Stimulated activated naive CD4-positive, alpha-beta T cell (primary cell): ENCODE measurements around the gene ORM2.

Source experiments
- DNase-seq, 6 experiments: peaks; one replicate each; lab custom pipeline; 2025; lab: John Stamatoyannopoulos, UW

ORM2 gene

DNA sequence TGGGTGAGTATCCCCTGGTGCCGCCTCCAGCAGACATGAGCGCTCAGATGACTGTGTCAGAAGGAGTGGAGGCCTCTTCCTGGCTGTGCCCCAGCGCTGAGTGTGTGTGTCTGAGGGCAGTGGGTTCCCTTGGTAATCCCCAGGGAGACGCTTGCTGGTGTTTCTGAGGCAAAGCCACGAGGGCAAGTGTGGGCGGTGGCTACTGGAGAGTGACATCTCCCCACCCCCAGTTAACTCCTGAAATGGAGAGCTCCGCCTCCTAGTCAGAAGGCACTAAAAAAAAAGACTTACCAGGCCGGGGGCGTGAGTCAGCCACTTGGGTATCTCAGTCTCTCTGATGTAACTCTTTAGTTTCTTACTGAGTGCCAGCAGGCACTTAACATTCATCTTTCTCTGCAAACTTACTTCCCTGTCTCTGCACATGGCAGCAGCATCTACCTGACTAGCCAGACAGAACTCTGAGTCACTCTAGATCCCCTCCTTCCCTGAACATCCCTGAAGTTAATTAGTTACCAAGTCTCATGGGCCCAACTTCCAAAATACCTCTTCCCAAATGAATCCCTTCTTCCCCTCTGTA lies 19.3 kb downstream of the ORM2 start:
- DNase-seq, result peak in 3 of 6 experiments; percentile 19 to 41 (median 27)

DNA sequence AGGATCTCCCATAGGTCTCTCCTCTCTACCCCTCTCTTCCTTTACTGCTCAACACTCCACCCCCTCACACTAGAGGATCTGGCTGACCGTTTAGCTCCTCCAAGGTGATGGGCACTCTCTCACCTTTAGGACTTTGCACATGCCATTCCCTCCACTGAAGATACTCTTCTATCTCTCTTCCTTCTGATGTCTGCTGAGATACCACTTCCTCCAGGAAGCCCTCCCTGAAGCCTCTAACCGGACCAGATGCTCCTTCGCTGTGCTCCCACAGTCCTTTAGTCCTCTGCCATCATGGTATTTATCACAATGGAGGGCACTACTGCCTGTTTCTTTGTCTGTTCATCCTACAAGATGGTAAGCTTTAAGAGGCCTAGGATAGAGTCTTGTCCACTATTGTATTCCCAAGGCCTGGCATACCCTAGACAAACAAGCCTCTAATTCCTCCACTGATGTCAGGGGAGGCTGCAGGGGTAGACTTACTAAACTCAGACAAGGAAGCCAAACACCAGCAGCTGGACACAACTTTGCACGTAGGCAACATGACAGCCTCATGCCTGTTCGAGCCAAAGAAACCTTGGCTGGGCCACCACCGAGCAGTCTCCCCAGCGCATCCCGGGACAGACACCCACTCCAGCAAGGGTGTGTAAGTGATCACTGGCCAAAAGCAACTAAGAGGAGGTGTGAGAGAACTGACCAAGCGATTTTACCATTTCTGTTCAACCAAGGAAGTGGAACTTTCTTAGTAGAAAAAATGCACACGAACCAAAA lies 20.2 kb downstream of the ORM2 start:
- no peak for DNase-seq

DNA sequence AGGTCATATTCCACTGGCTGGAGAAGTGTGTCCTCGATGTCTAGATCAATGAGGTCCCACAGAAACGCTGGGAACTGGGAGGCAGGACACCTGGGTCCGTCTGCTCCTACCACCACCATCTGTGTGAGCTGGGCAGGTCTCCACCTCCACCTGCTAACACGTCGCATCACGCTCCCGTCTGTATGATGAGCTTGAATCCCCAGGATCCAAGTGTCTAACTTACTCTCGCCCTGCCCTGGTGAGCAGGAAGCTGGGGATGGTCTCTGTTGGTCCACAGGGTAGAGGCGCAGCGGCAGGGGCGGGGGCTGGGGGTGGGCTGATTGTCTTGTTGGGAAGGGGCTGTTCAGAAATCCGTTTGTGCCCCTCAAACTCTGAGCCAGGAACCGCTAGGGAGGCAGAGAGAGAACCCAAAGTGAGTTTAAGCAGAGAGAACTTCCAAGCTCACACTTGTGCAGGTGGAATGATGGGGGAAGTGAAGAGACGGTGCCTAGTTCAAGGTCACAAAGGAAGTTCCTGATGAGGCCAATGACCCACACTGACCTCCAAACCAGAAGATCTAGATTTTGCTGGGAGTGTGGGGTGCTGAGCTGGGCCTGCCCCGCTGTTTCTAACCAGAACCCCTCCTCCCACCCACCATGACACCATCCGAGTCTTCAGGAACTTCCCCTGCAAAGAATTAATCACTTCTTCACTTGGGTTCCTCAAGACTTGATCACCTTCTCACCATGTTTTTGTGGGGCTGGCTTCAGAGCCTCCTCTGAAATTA lies 21.1 kb downstream of the ORM2 start:
- no peak for DNase-seq

DNA sequence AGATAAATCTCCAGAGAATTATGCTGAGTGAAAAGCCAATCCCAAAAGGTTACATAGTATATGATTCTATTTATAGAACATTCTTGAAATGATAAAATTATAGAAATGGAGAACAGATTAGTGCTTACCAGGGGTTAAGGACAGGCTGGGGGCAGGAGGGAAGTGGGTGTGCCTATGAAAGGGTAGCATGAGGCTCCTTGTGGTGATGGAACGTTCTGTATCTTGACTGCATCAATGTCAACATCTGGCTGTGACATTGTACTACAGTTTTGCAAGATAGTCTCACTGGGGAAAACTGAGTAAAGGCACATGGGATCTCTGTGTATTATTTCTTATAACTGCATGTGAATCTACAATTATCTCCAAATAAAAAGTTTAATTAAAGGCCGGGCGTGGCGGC lies 22.3 kb downstream of the ORM2 start:
- DNase-seq, result no peak

DNA sequence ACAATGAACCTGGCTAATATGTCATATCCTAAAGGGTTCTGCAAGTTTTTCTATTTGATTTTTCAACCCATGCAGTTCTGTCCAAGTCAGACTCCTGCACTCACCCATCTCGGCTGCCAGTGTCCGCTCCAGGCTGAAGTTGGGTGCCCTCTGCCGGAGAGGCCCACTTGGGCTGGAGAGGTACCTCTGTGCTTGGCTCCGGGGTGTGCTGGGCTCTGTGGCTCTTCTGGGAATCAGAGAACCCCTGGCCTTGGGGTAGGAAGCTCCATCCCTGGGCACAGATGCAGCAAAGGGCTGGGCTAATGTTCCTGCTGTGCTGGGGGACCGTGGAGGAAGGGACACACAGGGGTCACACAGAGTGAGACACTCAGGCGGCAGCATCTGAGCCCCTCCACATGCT lies 26.2 kb downstream of the ORM2 start:
- DNase-seq, result no peak

DNA sequence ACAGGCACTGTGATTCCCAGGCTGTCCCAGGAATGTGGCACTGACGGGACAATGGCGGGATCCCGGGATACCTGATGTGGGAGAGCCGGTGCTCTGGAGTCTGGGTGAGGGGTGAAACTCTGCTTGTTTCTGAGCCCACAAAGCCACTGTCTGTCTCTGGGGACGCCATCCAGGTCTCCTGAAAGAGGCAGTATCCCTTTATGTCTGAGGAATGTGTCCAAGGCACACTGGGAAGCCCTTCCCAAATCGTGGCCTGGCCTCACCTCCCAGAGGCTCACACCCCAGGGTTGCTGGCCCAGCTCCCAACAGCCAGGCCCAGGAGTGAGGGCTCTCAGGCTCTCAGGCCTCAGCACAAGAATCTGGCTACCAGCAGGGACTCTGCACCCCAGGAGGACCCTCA lies 27.1 kb downstream of the ORM2 start:
- DNase-seq, result no peak

DNA sequence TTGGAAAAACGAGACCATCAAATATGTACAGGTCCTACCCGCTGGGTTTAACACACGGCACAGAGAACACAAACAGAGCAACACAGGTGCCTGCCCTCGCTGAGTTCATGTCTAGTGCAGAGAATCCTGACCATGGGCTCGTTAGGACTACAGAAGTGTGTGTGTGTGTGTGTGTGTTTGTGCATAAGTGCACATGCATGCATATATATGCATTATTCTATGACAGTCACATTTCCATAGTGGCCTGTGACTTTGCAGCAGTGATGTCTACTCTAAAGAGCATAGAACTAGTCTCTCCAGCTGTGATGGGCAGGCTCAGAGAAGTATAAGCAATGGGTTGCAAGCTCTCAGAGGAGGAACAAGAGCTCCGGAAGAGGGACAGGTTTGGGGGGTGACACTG lies 27.7 kb downstream of the ORM2 start:
- no peak for DNase-seq

DNA sequence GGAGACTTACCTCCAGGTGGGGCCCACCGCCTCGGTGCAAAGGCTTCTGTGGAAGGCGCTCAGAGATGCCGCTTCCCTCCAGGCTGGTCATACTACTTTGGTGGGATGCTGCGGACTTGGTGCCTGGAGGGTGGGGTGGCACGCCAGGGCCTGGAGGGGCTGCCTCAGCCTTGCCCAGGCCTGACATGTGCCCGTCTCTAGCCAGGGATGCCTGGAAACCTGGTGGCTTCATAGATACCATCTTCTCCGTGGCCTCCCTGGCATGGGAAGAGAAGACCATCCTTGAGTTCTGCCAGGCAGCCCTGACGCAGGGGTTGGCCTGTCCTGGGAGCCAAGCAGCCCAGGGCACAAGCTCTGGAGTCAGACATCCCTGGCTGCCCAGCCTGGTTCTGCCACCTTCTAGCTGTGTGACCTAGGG lies 28.3 kb downstream of the ORM2 start:
- no peak for DNase-seq

DNA sequence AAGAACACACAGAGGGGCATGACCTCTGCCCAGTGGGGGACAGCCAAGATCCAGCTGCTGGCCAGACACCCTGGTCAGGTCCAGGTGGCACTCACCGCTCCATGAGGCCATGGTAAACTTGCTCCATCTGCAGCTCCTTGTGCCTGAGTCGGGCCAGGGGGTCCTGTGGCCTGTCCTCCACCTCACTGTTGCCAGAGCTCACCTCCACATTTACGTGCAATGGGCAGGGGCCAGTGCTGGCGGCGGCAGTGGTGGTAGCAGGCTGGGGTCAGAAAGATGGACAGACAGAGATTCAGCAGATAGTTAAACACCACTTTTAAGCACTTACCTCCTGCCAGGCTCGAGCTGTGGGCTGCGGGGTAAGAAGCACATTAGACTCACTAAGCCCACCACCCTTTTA lies 30.1 kb downstream of the ORM2 start:
- DNase-seq, result no peak

DNA sequence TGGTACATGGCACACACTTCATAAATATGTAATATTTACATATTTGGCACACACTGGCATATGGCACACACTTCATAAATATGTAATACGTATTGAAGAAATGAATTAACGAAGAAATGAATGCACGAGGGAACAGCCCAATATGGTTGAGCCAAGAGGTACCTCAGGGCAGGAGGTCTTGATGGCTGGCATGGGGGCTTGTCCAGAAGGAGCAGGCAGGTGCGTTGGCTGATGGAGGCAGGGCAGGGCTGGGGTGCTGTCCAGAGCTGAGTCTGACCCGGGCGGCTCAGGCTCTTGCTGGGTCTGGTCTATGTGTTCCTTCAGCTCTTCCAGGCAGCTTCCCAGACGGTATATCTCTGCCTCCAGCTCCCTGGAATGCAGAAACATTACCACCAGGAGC lies 31.9 kb downstream of the ORM2 start:
- DNase-seq, result no peak

DNA sequence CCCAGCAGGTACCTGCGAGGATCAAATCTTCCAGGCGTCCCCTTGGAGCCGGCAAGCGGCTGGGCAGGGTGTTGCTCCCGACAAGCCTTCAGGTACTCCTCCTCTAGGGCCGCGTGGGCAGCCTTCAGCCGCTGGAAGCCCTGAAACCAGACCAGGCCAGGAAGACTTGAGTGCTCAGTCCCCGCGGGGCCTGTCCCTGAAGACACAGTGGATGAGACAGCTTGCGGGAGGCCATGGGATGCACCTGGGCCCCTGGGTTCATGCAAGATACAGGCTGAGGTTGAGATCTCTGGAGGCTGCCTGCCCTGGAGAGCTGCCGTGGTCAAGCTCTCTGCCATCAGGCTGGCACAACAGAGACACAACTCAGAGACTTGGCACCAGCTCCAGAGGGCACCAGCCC lies 32.7 kb downstream of the ORM2 start:
- DNase-seq, result no peak

DNA sequence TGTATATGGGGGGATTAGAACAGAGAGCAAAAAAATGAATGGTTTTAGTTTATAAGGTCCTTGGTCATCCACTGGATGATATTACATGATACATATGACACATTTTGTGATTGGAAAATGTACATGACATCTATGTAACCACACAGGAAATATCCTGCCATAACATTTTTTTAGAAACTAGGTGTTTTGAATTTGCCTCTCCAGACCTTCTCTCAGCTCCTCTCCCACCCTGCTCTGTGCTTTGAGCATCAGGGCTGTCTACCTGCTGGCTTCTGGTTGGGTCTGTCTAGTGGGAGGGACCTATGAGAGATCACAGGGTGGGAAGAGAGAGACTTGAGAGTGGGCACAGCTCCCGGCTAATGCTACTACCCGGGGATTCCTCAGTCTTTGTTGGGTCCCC lies 33.8 kb downstream of the ORM2 start:
- DNase-seq, result peak in 3 of 6 experiments; percentile 14 to 53 (median 28)

DNA sequence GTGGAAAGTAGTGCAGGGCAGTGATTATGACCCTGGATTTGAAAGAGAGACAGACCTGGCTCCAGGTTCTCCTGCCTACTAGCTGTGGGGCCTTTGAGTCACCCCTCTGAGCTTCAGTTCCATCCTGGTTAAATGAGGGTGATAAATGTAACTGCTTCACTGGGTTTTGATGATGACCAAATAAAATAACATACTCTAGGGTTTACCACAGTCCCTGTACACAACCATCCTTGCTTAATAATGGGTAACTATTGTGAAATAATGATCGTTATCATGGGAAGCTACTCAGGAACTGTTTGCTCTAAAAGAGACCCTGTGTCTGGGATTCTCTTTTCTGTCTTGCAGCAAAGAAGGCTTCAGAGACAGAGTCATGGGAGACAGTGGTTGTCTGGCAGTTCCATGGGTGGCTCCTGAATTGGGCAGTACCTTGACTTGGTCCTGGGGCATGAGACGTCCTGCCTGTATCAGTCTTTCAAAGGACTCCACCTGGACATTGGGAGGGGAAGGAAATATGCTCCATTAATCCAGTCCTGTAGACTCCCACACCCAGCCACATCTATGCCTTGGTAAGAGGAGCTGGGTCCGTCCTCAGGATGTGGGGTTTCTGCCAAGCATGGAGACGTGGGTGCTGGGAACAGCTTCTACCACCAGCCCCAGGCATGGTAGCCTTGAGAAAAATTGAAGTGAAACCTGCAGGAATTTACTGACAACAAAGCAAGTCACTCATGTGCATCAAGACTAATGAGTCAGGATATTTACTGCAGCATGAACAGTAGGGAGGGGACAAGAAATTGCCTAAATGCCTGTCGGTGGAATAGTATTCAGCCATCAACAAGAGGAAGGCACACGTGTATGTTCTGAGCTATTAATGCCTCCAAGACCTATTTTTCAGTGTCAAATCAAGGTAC lies 34.7 kb downstream of the ORM2 start:
- no peak for DNase-seq

DNA sequence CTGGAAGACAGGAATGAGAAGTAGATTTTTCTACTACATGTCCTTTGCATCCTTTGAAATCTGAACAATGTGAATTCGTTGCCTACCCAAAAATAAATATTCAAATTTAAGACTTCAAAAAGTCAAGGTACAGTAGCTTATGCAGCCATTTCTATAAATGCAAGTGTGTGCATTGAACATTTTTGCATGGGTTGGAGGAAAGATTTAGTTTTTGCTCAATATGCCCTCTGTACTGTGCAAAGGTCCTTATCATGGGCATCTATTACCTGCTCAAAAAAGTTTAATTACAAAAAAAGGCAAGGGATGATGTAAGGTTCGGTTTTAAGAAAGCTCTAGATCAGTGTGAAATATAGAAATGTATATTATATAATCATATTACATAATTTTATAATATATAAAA lies 35.5 kb downstream of the ORM2 start:
- no peak for DNase-seq

DNA sequence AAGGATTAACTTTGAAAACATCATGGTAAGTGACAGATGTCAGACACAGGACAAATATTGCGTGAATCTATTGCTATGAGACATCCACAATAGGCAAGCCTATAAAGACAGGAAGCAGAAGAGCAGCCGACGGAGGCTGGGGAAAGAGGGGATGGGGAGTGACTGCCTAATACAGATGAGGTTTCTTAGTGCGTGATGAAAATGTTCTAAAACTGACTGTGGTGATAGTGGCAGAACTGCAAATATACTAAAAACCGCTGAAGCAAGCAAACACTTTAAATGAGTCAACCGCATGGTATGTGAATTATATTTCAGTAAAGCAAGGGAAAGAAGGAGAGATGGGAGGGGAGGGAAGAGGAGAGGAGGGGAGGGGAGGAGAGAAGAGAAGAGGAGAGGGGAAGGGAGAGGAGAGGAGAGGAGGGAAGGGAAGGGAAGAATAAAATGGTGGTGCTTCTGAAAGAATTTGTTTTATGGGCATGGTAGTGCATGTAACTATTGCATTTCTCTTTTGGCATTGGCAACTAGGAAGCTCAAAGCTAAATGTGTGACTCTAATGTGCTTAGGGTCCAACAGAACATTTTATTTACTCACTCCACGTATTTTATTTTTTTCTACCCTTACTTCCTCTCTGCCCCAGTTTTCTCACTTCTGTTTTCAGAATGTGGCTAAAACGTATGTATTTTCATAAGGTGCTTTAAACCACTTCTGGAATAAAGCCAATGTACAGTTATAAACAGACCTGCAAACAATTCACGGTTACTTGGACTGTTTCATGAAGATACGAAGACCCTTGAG lies 36.9 kb downstream of the ORM2 start:
- DNase-seq, result peak in 4 of 6 experiments; percentile 9 to 58 (median 49)

DNA sequence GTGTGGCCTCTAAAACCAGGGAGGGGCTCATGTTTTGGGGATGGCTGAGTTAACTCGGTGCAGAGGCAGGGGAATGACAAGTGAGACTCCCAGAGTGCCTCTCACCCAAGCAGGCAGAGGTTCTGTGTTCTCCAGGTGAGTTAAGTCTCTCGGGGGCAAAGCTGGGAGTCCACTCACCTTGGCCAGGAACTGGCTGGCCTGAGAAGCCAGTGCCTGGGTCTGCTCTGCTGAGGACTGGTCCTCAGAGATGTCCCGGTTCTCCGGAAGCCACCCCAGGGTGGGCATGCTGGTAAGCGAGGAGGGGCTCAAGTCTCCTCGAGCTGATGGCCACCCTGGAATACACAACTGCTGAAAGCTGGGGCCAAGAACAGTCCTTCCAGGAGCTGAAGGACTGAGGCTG lies 37.7 kb downstream of the ORM2 start:
- DNase-seq, result no peak

DNA sequence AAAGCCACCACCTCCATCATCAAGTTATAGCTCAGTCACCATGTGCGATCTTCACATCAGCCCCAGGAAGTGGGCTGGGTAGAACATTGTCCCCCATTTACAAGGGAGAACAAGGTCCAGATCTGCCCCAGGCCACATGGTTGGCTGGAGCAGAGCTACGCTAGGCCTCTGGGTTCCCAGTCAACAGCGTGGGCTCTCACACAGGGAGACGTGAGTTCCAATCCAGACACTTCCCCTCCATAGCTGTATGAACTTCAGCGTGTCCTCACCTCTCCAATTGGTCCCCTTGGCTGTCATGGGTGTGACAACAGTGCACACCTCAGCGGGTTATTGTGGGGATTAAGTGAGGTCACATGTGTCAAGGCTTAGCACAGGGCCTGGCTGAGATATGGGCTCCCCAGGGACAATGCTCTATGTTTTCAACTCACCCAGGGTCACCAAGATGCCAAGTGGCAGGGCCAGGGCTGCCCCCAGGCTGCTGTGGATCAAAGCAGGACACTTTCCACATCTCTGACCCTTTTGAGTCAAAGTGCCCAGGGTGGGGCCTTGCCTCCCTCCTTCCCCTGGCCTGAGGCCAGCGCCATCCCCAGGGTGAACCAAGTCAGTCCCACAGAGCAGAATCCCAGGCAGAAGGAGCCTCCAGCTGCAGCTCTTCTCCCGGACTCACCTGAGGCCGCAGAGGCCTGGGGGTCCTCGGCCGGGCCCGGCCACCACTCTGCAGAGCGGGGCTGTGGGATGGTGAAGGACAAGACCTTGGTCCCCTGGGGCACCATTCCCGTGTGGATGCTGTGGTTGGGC lies 38.3 kb downstream of the ORM2 start:
- no peak for DNase-seq

DNA sequence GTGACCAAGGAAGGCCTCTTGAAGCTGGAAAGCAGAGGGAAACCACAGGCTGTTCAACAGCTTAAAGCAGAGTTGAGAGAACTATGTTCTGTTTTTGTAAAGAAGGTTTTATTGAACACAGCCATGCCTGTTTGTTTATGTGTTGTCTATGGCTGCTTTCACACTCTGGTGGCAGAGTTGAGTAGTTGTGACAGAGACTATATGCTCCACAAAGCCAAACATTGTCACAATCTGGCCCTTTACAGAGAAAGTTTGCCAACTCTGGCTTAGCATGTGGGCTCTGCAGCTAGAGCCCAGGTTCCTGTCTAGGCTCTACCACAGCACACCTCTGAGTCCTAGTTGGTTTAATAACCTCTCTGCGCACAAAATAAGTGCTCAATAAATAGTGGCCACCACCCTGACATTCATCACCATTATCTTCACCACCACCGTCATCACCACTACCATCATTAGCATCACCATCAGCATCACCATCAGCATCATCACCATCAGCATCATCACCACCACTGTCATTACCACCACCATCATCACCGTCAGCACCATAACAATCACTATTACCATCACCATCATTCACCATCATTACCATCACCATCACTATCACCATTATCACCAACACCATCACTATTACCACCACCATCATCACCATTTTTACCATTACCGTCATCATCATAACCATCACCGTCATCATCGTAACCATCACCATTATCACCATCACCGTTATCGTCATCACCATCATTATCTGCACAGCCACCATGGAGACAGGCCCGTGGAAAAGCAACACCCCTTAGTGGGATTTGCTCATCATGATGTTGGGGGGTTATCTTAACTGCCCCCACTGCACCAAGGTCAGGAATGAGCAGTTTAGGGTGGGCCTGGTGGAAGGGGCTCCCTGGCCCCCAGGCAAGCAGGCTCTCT lies 39.8 kb downstream of the ORM2 start:
- DNase-seq, result no peak

DNA sequence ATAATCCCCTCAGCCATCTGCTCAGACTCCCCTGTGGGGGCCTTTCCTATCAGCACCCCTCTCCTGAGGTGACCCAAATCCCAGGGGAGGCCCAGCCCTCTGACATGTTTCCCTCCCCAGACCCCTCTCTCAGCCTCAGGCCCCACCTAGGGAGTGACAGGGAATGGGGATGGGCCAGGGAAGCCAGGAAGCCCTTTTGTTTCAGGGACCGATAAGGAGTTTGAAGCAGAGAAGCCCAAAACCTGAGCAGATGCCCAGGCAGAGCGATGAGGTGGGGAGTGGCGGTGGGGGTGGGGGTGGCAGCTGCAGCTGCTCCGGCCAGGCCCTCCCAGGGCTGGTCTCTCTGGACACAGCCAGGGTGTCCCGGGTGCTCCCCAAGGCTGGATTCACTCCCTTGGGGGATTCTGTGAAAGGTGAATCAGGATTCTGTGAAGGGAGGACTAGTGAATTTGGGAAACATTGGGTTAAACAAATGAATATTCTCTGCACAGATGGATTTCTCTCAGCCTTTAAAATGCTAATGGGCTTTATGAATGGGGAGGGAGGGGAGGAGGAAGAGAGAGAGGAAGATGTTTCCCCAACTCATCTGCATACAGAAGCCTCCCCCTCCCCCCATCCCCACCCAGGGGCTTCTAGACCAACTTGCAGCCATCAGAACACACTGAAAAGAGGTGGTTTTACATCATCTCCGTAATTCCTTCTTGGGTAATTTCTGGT lies 40.7 kb downstream of the ORM2 start:
- DNase-seq, result no peak
